GM18861 (cell line): ENCODE measurements around the gene DDAH2.

Source experiments
- ATAC-seq: cut with Tn5 transposase; IDR thresholded peaks from one replicate; pipeline ENCODE4 v1.9.1; 2021; ENCODE audit not compliant: unreplicated experiment

The DDAH2 gene

DNA sequence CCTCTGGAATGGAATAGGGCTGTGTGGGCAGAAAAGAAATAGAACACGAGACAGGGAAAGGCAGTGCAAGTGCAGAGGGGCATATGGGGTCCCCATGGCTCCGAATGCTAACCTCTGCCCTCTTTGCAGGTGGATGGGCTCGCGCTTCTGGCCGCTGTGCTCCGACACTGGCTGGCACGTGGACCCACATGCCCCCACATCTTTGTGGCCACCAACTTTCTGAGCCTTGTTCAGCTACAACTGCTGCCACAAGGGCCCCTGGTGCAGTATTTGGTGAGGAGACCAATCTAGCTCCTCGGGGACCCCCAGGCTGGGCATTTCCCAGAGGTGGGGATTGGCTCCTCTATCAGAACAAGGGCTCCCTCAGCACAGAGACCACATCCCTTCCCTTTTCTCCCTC lies 32.2 kb upstream of the DDAH2 start:
- ATAC-seq, result no peak

DNA sequence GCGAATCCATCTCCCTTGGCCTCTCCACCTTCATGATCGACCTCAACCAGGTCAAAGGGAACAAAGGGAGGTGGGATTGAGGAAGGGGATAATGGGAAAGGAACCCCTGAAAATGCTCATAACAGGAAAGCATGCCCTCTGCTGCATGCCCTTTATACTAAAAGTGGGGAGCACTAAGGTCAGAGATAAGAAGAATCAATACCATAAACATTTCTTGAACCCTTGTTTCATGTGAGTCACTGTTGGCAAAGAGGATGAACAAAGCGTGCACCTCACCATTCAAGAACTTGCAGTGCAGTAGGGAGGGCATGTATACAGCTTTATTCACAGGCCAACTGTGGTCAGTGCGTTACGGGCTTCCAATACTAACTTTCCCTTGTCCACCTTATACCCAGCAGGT lies 31.7 kb upstream of the DDAH2 start:
- ATAC-seq, result no peak

DNA sequence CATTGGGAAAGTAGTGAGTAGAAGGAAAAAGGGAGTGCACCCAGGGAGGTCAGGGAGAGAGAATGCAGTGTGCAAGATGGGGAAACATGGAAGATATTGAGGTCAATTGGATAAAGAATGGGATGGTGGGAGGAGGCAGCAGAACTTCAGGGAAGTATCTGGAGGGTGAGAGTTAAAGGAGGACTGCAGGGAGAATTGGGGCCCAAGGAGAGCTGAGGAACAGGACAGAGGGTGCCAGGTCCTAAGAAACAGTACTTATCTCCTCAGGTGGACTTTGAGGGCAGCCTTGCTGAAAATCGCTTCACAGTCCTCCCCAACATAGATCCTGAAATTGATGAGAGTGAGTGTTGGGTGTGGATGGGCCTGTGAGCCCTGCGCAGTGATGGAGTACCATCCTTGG lies 29.2 kb upstream of the DDAH2 start:
- no peak for ATAC-seq

DNA sequence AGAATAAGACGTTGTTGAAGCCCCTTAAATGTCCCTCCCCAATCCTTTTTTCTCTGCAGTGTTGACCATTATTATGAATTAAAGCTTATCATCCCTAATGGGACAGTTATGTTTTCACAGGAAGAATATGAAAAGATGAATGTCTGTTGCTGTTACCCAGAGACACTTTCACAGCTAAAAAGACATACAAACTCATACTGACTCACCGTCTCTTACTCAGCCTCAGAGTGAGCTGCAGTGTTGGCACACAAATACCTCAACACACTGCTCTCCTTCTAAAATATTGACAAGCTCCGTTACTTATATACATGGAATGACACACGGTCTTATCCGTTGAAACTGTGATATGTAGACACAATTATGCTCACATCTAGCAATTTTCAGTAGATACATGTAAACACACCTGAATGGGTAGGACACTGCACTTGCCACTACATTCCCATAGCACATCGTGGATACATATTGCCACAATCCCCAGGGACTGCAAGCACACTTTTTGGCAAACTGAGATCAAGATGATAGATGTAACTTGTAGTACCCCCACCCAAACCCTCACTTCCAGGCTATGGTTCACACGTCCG lies 23.7 kb upstream of the DDAH2 start:
- no peak for ATAC-seq

DNA sequence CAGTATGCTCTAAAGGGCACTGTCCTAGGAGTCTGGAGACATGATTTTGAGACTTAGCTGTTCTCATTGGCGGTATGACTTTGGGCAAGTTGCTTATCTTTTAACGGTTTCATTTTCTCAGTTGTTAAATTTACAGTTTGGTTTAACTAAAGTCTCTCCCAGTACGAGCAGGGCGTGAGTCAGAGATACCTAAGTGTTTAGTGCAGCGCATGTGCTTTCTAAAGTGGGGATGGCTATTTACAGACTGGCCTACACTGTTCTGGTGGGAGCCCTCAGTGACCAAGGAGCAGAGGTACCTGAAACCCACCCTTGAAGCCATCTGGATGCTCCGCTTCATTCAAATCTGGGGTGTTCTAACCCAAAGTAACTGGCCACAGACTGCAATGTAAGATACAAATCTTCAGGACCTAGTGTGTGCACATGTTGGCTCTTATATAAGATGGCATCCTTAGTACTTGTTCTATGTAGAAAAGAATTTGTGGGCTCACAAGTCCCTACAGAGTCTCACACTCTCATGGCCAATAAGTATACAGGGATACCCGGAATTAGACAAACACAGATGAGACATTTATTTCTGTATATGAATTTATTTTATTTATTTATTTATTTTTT lies 21.4 kb upstream of the DDAH2 start:
- ATAC-seq, result no peak

DNA sequence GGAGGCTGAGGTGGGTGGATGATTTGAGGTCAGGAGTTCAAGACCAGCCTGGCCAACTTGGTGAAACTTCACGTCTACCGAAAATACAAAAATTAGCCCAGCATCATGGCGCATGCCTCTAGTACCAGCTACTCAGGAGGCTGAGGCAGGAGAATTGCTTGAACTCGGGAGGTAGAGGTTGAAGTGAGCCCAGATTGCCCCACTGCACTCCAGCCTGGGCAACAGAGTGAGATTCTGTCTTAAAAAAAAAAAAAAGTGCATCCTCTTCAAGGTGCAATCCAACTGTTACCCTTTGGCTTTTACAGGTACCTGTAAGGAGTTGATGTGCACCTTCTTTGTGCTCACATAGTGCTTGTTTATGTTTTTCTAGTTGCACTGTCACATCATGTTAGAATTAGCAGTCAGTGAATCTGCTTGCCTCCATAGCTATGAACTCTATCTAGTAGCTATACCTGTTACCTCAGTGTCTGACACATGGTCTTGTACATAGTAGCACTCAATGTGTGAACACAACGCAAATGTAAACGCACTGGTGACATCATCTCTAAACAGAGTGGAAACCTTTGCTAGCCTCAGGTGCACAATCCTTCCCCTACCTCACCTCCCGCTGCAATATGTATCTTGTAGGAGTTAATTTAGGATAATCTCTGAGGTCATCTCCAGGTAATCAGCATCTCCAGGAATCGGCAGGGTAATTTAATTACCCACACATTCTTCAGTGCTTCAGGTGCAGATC lies 20.4 kb upstream of the DDAH2 start:
- no peak for ATAC-seq

DNA sequence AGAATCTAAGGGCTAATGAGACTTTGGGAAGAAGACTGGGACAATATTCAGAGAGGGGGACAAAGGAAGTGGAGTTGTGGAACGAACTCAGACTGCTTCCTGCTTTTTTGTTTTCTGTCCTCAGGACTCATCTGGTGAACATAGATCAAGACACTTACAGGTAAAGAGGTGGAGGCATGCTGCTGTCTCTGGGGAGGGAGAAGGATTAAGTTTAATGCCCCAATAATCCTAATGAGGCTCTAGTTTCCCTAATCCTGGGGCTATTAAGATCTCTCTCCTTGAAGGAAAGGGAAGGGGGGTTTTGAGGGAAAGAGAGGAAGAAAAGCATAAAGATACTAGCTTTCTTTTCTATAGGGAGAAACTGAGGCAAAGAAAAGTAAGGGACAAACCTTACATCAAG lies 15.3 kb upstream of the DDAH2 start:
- no peak for ATAC-seq

DNA sequence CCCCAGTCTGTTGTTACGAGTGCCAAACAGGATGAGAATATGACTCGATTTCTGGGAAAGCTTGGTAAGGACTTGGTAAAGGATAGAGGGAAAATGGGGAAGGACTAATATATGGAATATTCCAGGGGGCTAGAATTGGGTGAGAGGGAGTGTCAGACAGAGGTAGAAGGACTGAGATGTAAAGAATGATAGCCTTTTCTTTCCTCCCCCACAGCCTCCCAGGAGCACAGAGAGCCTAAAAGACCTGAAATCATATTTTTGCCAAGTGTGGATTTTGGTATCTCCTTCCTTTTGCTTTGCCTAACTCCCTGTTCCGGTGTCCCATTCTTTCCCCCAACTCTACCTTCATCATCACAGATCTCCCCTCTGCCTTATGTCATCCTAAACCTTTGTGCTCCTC lies 13.8 kb upstream of the DDAH2 start:
- no peak for ATAC-seq

DNA sequence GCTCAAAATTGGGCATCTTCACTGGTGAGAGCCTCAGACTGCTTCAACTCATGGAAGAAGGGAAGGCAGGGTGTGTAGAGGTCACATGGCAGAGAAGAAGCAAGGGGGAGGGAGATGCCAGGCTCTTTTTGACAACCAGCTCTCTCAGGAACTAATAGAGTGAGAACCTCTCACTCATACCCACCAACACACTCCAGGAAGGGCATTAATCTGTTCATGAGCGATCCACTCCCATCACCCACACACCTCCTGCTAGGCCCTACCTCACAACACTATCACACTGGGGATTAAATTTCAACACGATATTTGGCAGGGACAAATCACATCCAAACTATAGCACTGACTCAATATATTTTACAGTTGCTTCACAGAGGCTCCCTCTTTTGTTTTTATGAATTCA lies 12.7 kb upstream of the DDAH2 start:
- no peak for ATAC-seq

DNA sequence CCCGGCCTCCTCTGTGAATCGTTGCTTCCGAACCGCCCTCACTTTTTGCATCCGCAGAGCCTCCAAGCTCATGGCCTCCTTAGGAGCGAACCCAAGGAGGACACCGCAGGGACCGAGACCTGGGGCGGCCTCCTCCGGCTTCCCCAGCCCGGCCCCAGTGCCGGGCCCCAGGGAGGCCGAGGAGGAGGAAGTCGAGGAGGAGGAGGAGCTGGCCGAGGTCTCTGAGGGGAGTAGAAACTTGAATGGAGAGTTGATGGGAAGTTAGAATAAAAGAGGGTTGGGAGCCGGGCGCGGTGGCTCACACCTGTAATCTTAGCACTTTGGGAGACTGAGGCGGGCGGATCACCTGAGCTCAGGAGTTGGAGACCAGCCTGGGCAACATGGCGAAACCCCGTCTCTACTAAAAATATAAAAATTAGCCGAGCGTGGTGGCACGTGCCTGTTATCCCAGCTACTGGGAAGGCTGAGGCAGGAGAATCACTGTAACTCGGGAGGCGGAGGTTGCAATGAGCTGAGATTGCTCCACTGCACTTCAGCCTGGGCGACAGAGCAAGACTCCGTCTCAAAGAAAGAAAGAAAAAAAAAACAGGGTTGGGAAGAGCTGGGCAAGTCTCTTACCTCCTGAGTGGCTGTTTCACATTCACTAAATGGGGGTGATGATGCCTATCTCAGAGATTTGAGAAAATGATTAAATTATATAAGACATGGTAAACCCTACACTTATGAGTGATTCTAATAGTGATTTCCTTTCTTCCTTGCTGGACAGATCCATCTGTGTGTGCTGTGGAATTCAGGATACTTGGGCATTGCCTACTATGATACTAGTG lies 11.5 kb upstream of the DDAH2 start:
- no peak for ATAC-seq

DNA sequence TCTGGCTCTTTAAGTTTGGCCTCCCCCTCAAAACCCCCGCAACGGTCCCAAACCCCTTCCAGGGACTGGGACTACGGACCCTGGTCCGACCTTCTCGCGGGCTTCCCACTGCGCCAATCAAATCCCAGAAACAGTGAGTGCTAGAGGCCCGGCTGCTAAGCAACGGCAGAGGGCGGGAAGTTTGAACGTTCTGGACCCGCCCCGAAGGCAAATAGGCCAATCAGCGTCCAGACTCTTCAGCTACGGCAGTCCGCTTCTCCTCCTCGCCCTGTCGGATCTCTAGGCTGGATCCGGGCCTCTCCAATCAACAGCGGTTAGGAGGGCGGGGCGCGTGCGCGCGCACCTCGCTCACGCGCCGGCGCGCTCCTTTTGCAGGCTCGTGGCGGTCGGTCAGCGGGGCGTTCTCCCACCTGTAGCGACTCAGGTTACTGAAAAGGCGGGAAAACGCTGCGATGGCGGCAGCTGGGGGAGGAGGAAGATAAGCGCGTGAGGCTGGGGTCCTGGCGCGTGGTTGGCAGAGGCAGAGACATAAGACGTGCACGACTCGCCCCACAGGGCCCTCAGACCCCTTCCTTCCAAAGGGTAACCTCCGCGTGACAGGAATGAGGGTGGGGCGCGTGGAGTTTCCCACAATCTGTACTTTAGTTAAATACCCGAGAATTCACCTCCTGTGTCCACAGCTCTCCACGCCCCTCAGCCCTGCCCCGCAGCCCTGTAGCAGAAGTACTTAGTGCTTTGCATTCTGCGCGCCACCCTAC lies 10.7 kb upstream of the DDAH2 start, which contains the start of gene MSH5:
MSH5 (plus strand) TSS at position 367 of the 758 bp plus-strand sequence. CDS start 462 bp downstream, outside the sequence.
- peak; percentile 55 for ATAC-seq

DNA sequence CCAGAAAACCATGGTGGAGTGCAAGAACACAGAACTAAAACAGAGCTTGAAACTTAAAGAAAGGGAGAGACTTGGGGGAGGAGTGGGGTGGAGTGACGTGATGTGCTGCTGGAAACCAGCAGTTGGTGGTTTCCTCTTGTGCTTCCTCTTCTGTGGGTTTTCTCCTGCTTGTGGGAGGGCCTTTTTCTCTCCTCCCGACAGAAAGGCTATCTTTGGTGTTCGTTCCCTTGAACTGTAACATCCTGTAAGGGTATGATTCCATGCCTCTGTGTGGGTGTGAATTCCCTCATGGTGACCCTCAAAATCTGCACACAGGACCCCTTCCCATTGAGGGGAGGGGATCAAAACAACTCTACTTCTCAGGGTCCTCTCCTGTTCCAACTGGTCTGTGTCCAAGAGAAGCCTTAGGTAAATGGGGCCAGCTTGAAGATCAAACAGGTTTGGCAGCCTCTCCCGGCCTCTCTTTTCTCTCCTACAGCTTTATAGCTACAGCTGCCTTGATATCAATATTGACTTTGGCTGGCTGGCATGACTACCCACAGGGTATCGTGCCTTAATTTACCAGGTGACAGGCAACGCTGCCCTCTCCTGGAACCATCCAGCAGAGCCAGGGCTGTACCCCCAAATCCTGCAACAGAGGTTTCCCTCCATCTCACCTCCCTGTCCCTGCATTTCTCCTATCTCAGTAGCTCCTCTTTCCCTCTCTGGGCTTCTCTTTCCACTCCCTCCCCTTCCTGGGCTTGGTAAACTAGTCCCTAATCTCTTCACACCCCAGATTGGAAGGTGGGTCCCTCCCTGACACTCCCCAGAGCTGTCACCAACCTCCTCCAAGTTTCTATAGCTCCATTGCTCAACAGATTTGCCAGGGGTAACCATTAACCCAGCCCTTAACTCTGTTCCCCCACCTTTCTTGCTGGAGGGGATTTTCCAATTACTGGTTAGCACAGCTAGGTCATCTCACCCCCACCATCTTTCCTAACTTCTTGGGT lies 9.2 kb upstream of the DDAH2 start:
- no peak for ATAC-seq

DNA sequence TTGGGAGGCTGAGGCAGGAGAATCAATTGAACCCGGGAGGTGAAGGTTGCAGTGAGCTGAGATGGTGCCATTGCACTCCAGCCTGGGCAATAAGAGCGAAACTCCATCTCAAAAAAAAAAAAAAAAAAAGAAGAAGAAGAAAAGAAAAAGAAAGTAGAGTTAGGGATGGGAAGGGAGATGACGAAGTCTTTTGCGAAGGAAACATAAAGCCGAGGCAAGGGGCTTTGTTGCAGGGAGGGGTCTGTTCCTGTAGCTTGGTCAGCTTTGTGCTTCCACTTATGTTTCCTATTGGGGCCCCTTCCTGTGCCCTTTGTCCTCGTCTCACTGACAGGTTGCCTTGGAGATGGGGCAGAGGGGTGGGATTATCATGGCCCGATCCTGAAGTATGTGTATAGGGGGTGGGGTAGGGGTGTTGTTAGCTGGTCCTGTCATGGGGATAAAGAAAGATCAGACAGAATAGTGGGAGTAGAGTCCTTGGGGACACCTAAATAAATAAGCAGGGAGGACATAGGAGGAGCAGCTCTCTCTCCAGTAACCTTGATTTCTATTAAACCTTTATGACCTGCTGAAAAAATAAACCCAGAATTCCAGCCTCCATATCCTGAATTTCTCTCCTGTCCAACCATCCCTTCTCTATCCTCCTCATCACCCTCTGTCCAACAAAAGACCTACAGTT lies 8.4 kb upstream of the DDAH2 start:
- no peak for ATAC-seq

DNA sequence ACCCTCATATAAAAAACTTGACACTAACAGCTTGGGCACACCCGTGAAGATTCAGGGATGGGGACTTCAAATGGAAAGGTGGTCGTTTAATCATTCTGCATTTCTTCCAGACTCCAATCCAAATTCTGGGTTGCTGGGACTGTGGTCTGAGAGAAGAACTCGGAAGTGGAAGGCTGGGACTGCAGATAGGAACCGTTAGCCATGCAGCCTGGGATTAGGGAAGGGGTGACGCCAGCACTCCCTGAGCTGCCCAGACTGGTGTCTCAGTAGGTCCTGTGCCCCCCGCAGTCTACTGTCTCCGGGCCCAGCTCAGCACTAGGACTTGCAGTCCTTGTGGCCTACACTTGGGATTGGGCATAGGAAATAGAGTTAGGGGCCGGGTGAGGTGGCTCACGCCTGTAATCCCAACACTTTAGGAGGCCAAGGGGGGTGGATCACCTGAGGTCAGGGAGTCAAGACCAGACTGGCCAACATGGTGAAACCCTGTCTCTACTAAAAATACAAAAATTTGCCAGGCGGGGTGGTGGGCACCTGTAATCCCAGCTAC lies 7.7 kb upstream of the DDAH2 start:
- ATAC-seq, result no peak

DNA sequence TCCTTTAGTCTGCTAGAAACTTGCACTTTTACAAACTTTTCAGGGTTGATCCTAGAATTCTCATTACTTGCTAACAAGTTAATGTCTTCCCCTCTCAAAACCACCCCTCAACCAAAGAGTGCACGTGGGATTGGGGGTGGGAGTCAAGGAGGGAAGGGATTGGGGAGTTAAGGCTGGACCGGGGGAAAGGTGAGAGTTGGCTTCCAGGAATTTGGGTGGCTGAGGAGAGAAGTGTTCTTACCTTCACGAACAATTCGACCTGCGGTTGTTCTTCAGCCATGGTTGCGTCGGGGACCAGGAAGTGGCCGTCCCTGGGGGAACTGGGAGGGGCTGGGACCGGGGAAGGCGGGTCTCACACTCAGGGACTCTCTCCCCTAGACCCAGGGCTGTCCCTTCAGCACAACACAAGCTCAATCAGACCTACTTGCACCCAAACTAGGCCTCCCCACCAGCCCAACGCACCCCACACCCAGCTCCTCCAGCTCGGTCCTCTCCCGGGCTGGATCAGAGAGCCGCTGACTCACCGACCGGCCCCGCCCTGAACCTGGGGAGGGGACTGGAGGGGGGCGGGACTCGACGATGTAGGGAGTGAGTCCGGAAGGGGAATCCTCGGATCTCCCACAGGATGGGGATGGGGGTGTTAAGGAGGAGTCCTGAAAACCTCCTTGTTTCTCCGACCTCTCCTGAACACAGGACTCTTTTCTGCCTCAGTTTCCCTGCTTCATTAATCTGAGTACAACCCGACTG lies 7.1 kb upstream of the DDAH2 start, which contains the start of gene CLIC1:
CLIC1 (minus strand) TSS at position 510 of the 747 bp plus-strand sequence; CDS start at position 280, 230 bp downstream.
- ATAC-seq, result no peak

DNA sequence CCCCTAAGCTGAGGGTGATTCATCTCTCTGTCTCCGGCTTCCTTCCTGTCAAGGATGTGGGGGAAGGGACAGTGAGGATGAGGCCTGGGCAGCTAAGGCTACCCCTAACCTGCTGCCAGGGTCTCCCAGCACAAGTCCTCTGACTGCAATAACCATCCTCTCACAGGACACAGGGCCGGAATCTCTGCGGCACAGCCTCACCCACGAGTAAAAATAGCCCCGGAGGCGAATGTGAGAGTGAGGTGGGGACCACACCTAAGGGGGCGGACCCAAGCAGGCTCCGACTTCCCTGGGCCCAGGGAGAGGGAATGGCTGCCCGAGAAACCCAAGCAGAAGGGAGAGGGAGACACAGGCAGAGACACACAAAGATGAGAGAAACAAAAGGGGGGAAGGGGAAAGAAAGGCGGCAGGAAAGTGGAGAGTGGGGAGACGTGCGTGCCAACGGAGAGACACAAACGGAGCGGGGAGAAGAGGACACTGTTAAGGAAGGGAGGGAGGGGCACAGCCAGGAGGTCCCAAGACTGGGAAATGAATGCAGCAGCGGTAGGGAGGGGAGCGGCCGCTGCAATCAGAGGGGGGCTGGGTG lies 5.8 kb upstream of the DDAH2 start:
- no peak for ATAC-seq

DNA sequence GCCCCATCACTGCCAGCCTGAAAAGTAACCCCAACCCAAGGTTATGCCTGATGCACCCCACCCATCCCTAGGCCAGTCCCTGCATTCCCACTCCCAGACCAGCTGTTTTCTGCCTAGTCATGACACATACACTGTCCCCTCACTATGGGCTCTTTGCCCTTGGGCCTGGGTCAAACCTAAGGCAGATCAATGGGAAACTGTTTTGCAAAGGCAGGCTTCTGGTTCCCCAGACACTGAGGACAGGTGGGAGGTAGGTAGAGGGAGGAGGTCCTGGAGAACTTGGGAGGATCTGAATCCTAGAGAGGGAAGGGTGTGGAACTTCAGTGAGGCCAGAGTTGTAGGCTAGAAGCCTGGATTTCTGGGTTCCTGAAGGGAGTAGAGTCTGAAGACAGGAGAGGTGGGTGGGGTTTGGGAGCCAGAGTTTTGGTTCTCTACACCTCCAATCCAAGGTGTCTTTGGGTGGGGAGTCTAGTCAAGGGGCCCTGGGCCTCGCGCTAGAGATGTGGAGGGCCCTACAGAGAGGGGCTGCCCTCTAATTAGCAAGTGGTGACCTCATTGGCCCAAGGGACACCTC lies 5.2 kb upstream of the DDAH2 start:
- ATAC-seq, result no peak
